GM20000 (cell line): ENCODE measurements around the gene TBCE.

Experiments
- DNase-seq: peaks from one replicate; pipeline ENCODE4 v3.0.0; 2012; ENCODE audit warnings: low spot score
- CTCF ChIP-seq: IDR thresholded peaks from 2 replicates; pipeline ENCODE4 v1.5.1; 2012; ENCODE audit warnings: mild to moderate bottlenecking, control low read depth; ENCODE audit errors: extremely low read depth, missing control alignments

TBCE gene

GRCh38 chr1:235500971-235501540 lies 133.8 kb downstream of the TBCE start:
- no peak for TF ChIP-seq CTCF
- DNase-seq = no peak
